Astrocyte of the hippocampus (primary cell): ENCODE measurements around the gene EMD.
"Not testable (repeated sequence)": the region's sequence is repeated elsewhere in the genome, so short reads cannot be mapped to it uniquely, and the experiment has no call there.

ENCODE experiments used
- DNase-seq: peaks from one replicate; pipeline ENCODE4 v3.0.0; 2011; ENCODE audit warnings: low read depth, low spot score

Gene EMD

GRCh38 chrX:154396363-154396762 lies 17.3 kb downstream of the EMD start:
- not testable (repeated sequence) for DNase-seq

- DNase-seq = peak; percentile 69
Measured at GRCh38 chrX:154396973-154397887, 18.1 kb downstream of the EMD start.

- DNase-seq = peak; percentile 97
Measured at GRCh38 chrX:154397888-154398667, 19.0 kb downstream of the EMD start, which contains the start of gene RPL10. RPL10 (plus strand) TSS chrX:154398377; CDS start chrX:154398520, 143 bp downstream.

GRCh38 chrX:154398668-154399526 lies 19.8 kb downstream of the EMD start:
- peak; percentile 88 for DNase-seq

- DNase-seq = no peak
Measured at GRCh38 chrX:154399527-154400368, 20.7 kb downstream of the EMD start.

GRCh38 chrX:154400369-154400817 lies 21.3 kb downstream of the EMD start:
- DNase-seq = not testable (repeated sequence)

GRCh38 chrX:154401045-154401799 lies 22.1 kb downstream of the EMD start:
- no peak for DNase-seq

- no peak for DNase-seq
Measured at GRCh38 chrX:154401918-154402621, 23.0 kb downstream of the EMD start.

- DNase-seq = no peak
Measured at GRCh38 chrX:154402622-154403127, 23.6 kb downstream of the EMD start.

GRCh38 chrX:154403192-154403591 lies 24.1 kb downstream of the EMD start:
- DNase-seq = no peak

- no peak for DNase-seq
Measured at GRCh38 chrX:154403858-154404257, 24.8 kb downstream of the EMD start.

- no peak for DNase-seq
Measured at GRCh38 chrX:154404625-154405192, 25.6 kb downstream of the EMD start.

- no peak for DNase-seq
Measured at GRCh38 chrX:154408659-154409221, 29.6 kb downstream of the EMD start.

GRCh38 chrX:154409222-154409871 lies 30.3 kb downstream of the EMD start, which contains the start of gene DNASE1L1:
DNASE1L1 (minus strand) TSS chrX:154409254; CDS start chrX:154405568, 3,686 bp downstream.
- DNase-seq = peak; percentile 95

GRCh38 chrX:154411981-154412340 lies 32.9 kb downstream of the EMD start:
- peak; percentile 70 for DNase-seq

GRCh38 chrX:154412468-154412867 lies 33.4 kb downstream of the EMD start:
- DNase-seq = no peak

- no peak for DNase-seq
Measured at GRCh38 chrX:154413142-154413541, 34.0 kb downstream of the EMD start.

GRCh38 chrX:154417157-154417556 lies 38.1 kb downstream of the EMD start:
- DNase-seq = no peak
